GM12878 (cell line): Measurements from ENCODE around the gene LRRC3. TPM values are rescaled to one million over a fixed set of nuclear protein-coding genes. Genes with fewer than 3 reads are reported as not detected.
A peak's percentile ranks its signal among the peaks of the same experiment; 100 is the strongest.

Experiments
- ATAC-seq: fragments of 200-7000 bp; cut with Tn5 transposase; 3 replicates; pipeline ENCODE4 v1.9.1; 2020; ENCODE audit warnings: mild to moderate bottlenecking, moderate library complexity
- BruUV-seq: library from RNA; stranded (reverse); fragments of 400-500 nt; replicated peaks from 2 replicates; lab custom pipeline; 2021; lab: Mats Ljungman, UMichigan
- CTCF ChIA-PET: fragments of 300-600 bp; sonication (Branson Sonifier 250); formaldehyde crosslinking; extraction: SDS; loops from one replicate; lab custom pipeline; 2021; ENCODE audit warnings: inconsistent platforms; lab: Yijun Ruan, JAX
- POLR2A ChIA-PET: fragments of 350-600 bp; formaldehyde crosslinking; extraction: SDS; loops from one replicate; lab custom pipeline; 2021; ENCODE audit warnings: inconsistent platforms; lab: Charles Lee
- RAD21 ChIA-PET: fragments of 300-600 bp; sonication (Branson Sonifier 250); formaldehyde crosslinking; loops from one replicate; lab custom pipeline; 2023; ENCODE audit warnings: antibody characterized with exemption; ENCODE audit not compliant: unreplicated experiment; lab: Charles Lee
- SMC1A ChIA-PET: fragments of 300-600 bp; sonication (Branson Sonifier 250); formaldehyde crosslinking; loops from one replicate; lab custom pipeline; 2023; ENCODE audit not compliant: unreplicated experiment, uncharacterized antibody; lab: Charles Lee
- DNase-seq: peaks from one replicate; pipeline ENCODE4 v3.0.0-alpha.2; 2011; ENCODE audit warnings: low read depth, low spot score
- FAIRE-seq: peaks from 3 replicates; lab custom pipeline; 2011; peaks lifted over from hg19 to GRCh38; lab: Jason Lieb, UNC
- H2AFZ ChIP-seq: 2 replicates; pipeline ENCODE4 v1.6.0; 2011; ENCODE audit warnings: low read depth, low read length, control low read depth; ENCODE audit not compliant: control insufficient read depth
- H3K27ac ChIP-seq: 2 replicates; pipeline ENCODE4 v1.5.1; 2011; ENCODE audit warnings: control low read depth; ENCODE audit not compliant: control insufficient read depth, insufficient read depth
- H3K27me3 ChIP-seq, 2 experiments: replicated peaks in 1 of 2; 2 replicates each; pipeline versions ENCODE4 v1.6.0 to v1.6.1; 2011; ENCODE audit warnings: low read length in 1 of 2; ENCODE audit not compliant: control insufficient read depth in 2 of 2, insufficient read depth in 2 of 2
- H3K36me3 ChIP-seq, 2 experiments: 2 replicates each; pipeline ENCODE4 v1.5.1; 2011; ENCODE audit warnings: low read length in 1 of 2; ENCODE audit not compliant: control insufficient read depth in 2 of 2, insufficient read depth in 2 of 2
- H3K4me1 ChIP-seq: 2 replicates; pipeline ENCODE4 v1.6.1; 2011; ENCODE audit warnings: mild to moderate bottlenecking, low read length, moderate library complexity, mixed read lengths; ENCODE audit not compliant: control insufficient read depth, insufficient read depth
- H3K4me2 ChIP-seq: 2 replicates; pipeline ENCODE4 v1.6.0; 2011; ENCODE audit warnings: control low read depth; ENCODE audit not compliant: control insufficient read depth, insufficient read depth
- H3K4me3 ChIP-seq: fragments of 200-600 bp; sonication (generic); 2 replicates; pipeline ENCODE4 v1.5.1; 2016
- H3K79me2 ChIP-seq: 2 replicates; pipeline ENCODE4 v1.6.0; 2011; ENCODE audit warnings: low read length; ENCODE audit not compliant: control insufficient read depth, insufficient read depth
- H3K9ac ChIP-seq: 2 replicates; pipeline ENCODE4 v1.8.0; 2011; ENCODE audit warnings: low read length, control low read depth, mixed read lengths; ENCODE audit not compliant: control insufficient read depth, insufficient read depth
- H3K9me3 ChIP-seq: replicated peaks from 3 replicates; pipeline ENCODE4 v1.5.1; 2011; ENCODE audit warnings: mild to moderate bottlenecking, low read length; ENCODE audit not compliant: control insufficient read depth, insufficient read depth
- H4K20me1 ChIP-seq: 2 replicates; pipeline ENCODE4 v1.6.0; 2011; ENCODE audit not compliant: control insufficient read depth, insufficient read depth
- BRCA1 ChIP-seq: IDR thresholded peaks from 2 replicates; pipeline ENCODE4 v1.6.1; 2011; ENCODE audit warnings: low read depth, low read length, improper control_type of control experiment
- CREM ChIP-seq: IDR thresholded peaks from 2 replicates; pipeline ENCODE4 v1.6.1; 2014; ENCODE audit warnings: antibody characterized with exemption, low read depth
- EED ChIP-seq: sonication (generic); IDR thresholded peaks from 2 replicates; pipeline ENCODE4 v1.6.1; 2016; ENCODE audit warnings: antibody characterized with exemption, low read depth
- EGR1 ChIP-seq, 2 experiments: IDR thresholded peaks; 1 replicate in 1 of 2; 2 replicates in 1 of 2; pipeline ENCODE4 v1.6.1; 2011 to 2012; ENCODE audit warnings: low read depth in 2 of 2, low read length in 2 of 2, borderline replicate concordance in 1 of 2, mild to moderate bottlenecking in 1 of 2, moderate library complexity in 1 of 2
- MEF2A ChIP-seq: IDR thresholded peaks from 2 replicates; pipeline ENCODE4 v1.6.1; 2011; ENCODE audit warnings: low read depth, mild to moderate bottlenecking, low read length, moderate library complexity; ENCODE audit not compliant: insufficient read depth
- POLR2A ChIP-seq: IDR thresholded peaks from 2 replicates; pipeline ENCODE4 v1.6.1; 2011; ENCODE audit warnings: low read depth, mild to moderate bottlenecking, low read length
- POU2F2 ChIP-seq: IDR thresholded peaks from 3 replicates; pipeline ENCODE4 v1.6.1; 2011; ENCODE audit warnings: low read depth, mild to moderate bottlenecking, low read length, borderline replicate concordance
- RAD21 ChIP-seq: IDR thresholded peaks from 2 replicates; pipeline ENCODE4 v1.6.1; 2011; ENCODE audit warnings: mild to moderate bottlenecking, low read depth, low read length, moderate library complexity; ENCODE audit not compliant: insufficient read depth
- SMAD5 ChIP-seq: IDR thresholded peaks from 2 replicates; pipeline ENCODE4 v1.6.1; 2016; ENCODE audit warnings: antibody characterized with exemption, low read depth
- SMC3 ChIP-seq: IDR thresholded peaks from 2 replicates; pipeline ENCODE4 v1.6.1; 2011; ENCODE audit warnings: low read length, improper control_type of control experiment, borderline replicate concordance
- STAT1 ChIP-seq: fragments of 450-650 bp; conservative IDR thresholded peaks from 2 replicates; pipeline ENCODE4 v1.6.1; 2014; ENCODE audit warnings: antibody characterized with exemption, mild to moderate bottlenecking
- WGBS: methylation state at CpG from one replicate; pipeline ENCODE4 v1.1.6; 2016; ENCODE audit warnings: low lambda C conversion rate; ENCODE audit not compliant: insufficient replicate concordance, insufficient coverage; ENCODE audit errors: missing lambda C conversion rate; 5-methylcytosine and 5-hydroxymethylcytosine counted together
- in situ Hi-C: fragments of 300-500 bp; cut with MboI; formaldehyde crosslinking; loops from 9 replicates; pipeline ENCODE4 v1.14.3; 2018; ENCODE audit warnings: mixed read lengths
- intact Hi-C: fragments of 100-400 bp; cut with micrococcal nuclease; formaldehyde crosslinking; loops from one replicate; pipeline ENCODE4 v1.14.2; 2022; ENCODE audit not compliant: unreplicated experiment
- polyA plus RNA-seq, 11 experiments: library from polyadenylated mRNA; depleted of rRNA in 4 of 11; unstranded in 6 of 11; stranded (reverse) in 5 of 11; fragments of >200 nt; fragmentation: Nextera tagmentation in 4 of 11; fragmentation: Illumina TruSeq in 1 of 11; extraction: Ambion mirVana in 4 of 11; extraction: Trizol in 1 of 11; gene quantifications; 1 replicate in 1 of 11; 2 replicates in 10 of 11; pipeline versions ENCODE4 v1.2.1 to v1.2.3, GENCODE V29; 2011 to 2016; ENCODE audit warnings: inconsistent platforms in 2 of 11, missing spikeins in 2 of 11, low read depth in 1 of 11
- total RNA-seq, 4 experiments: library from RNA; depleted of rRNA in 3 of 4; stranded (reverse); fragments of >200 nt in 3 of 4; fragmentation: Illumina TruSeq in 1 of 4; extraction: Trizol in 1 of 4; gene quantifications; 2 replicates each; pipeline versions ENCODE4 v1.2.1 to v1.2.3, GENCODE V29; 2013 to 2021
- TF ChIP-seq, protein P1 (sequence below): IDR thresholded peaks from 2 replicates; pipeline ENCODE4 v1.6.1; 2012; ENCODE audit warnings: low read depth, low read length, improper control_type of control experiment
- TF ChIP-seq, protein P2 (sequence below), 3 experiments: IDR thresholded peaks in 2 of 3; conservative IDR thresholded peaks in 1 of 3; 2 replicates each; pipeline ENCODE4 v1.5.1; 2011; ENCODE audit warnings: low read depth in 3 of 3, low read length in 3 of 3, mild to moderate bottlenecking in 3 of 3, control low read depth in 2 of 3, moderate library complexity in 2 of 3, inconsistent platforms in 1 of 3, mixed read lengths in 1 of 3; ENCODE audit not compliant: control insufficient read depth in 2 of 3, insufficient read depth in 1 of 3; ENCODE audit errors: extremely low read depth in 1 of 3

The LRRC3 gene
- total and polyA plus RNA-seq, 10 of the 15 experiments (the other 5 are each of a cell fraction or from before 2014, with no cell fraction given), result 0.02 to 0.31 (median 0.09) TPM; not detected in 1

DNA sequence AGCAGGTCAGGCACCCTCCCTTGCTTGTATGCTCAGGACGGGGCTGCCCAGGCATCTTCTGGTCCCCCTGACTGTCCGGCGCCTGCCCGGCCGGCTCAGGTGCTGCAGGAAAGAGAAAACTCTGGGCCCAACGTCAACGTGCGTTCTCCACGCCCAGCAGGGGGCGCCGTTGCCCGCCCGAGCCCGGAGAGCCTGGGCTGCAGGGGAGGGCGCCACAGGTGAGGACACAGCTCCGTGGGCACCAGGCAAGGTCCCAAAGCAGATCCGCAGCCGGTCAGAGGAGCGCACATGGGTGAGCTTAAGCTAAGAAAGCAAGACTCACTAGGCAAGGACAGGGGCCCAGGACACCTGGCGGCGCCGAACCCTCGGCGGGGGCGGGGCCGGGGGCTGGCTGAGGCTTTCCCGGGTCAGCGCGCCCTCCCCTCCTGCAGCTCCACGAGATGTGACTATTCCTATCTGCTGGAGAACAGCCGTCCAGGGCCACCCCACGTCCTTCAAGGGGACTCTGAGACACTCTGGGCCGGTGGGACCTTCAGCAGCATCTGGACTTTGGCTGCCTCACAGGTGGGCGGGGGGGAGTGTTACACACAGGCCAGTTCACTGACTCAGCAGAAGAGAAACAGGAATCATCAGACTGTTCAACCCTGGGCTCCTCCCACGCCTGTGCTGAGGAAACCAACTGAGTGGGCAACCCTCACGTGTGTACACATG, 55.4 kb downstream of the LRRC3 start:
- Histone ChIP-seq H3K4me2 (peak overlapping the region; percentile 79), H2AFZ (no peak overlapping the region), H3K9me3 (no peaks in the 10 kb centered on the region), H3K36me3 (no peaks in the 10 kb centered on the region), H3K27me3 (no peaks in the 10 kb centered on the region; a peak in 1 of 4 replicates), H3K79me2 (no peaks in the 10 kb centered on the region), H4K20me1 (no peaks in the 10 kb centered on the region), H3K9ac (no peak overlapping the region), H3K4me3 (no peak overlapping the region), H3K4me1 (no peaks in the 10 kb centered on the region), H3K27ac (no peak overlapping the region)
- no TSS peak for BruUV-seq
- FAIRE-seq (no peak), ATAC-seq (peak; percentile 95), DNase-seq (no peak)
- WGBS, result 2% methylated on average over 36 of the region's 36 CpGs
- ChIA-PET CTCF (interaction anchor here (0.7 to 3.1 kb wide), 14 partner anchors 9 to 890 kb away, joined by 3 to 37 read pairs (median 4); partner anchors contain the start of gene UBE2G2), POLR2A (interaction anchor here (0.5 kb wide), 1 partner anchor 440 kb away, joined by 3 read pairs; no protein-coding TSS in a partner anchor), SMC1A (interaction anchor here (1.3 to 2.6 kb wide), 4 partner anchors 232 to 617 kb away, joined by 3 to 12 read pairs (median 8); no protein-coding TSS in a partner anchor), RAD21 (interaction anchor here (1.2 to 1.6 kb wide), 3 partner anchors 231 to 417 kb away, joined by 6 to 17 read pairs (median 9); no protein-coding TSS in a partner anchor)
- intact Hi-C loops (loop anchor here (1.0 kb wide), 1 partner anchor 283 kb away; no protein-coding TSS in a partner anchor), in situ Hi-C loops (no loop called here)
- TF ChIP-seq SMC3 (peak; percentile 85), EGR1 (IDR thresholded peaks at IDR 0.05; ENCODE audit: borderline replicate concordance in 1 of 2, low read depth in 2 of 2, low read length in 2 of 2) (no peak), STAT1 (0 out of 2 replicates have a peak, but pooled peaks have one; percentile 46), SMAD5 (no peak), BRCA1 (no peak), POU2F2 (peak; percentile 44; the same call in 1 of the 3 replicates), MEF2A (no peak), EED (no peak), RAD21 (peak; percentile 91), POLR2A (no peak), CREM (0 out of 2 replicates have a peak, but pooled peaks have one; percentile 19)
- TF ChIP-seq, protein P1, sequence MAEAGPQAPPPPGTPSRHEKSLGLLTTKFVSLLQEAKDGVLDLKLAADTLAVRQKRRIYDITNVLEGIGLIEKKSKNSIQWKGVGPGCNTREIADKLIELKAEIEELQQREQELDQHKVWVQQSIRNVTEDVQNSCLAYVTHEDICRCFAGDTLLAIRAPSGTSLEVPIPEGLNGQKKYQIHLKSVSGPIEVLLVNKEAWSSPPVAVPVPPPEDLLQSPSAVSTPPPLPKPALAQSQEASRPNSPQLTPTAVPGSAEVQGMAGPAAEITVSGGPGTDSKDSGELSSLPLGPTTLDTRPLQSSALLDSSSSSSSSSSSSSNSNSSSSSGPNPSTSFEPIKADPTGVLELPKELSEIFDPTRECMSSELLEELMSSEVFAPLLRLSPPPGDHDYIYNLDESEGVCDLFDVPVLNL, result no peak
- TF ChIP-seq, protein P2, sequence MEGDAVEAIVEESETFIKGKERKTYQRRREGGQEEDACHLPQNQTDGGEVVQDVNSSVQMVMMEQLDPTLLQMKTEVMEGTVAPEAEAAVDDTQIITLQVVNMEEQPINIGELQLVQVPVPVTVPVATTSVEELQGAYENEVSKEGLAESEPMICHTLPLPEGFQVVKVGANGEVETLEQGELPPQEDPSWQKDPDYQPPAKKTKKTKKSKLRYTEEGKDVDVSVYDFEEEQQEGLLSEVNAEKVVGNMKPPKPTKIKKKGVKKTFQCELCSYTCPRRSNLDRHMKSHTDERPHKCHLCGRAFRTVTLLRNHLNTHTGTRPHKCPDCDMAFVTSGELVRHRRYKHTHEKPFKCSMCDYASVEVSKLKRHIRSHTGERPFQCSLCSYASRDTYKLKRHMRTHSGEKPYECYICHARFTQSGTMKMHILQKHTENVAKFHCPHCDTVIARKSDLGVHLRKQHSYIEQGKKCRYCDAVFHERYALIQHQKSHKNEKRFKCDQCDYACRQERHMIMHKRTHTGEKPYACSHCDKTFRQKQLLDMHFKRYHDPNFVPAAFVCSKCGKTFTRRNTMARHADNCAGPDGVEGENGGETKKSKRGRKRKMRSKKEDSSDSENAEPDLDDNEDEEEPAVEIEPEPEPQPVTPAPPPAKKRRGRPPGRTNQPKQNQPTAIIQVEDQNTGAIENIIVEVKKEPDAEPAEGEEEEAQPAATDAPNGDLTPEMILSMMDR (IDR thresholded peaks at IDR 0.05 in 2 of 3, conservative IDR thresholded peaks at IDR 0.05 in 1 of 3; ENCODE audit: control insufficient read depth in 2 of 3, extremely low read depth in 1 of 3, insufficient read depth in 1 of 3, low read depth in 3 of 3, low read length in 3 of 3), result peak; percentile 72 to 87 (median 82)
